Neutrophil (primary cell): Measurements from ENCODE around the gene ELAVL4.

ENCODE experiments used
- H3K27ac ChIP-seq: fragments of 200-600 bp; sonication (generic); 2 replicates; pipeline ENCODE4 v1.5.1; 2016; ENCODE audit warnings: mild to moderate bottlenecking, moderate library complexity
- H3K27me3 ChIP-seq: fragments of 200-600 bp; sonication (generic); 2 replicates; pipeline ENCODE4 v1.6.0; 2016; ENCODE audit warnings: mild to moderate bottlenecking
- H3K36me3 ChIP-seq: fragments of 200-600 bp; sonication (generic); 2 replicates; pipeline ENCODE4 v1.5.1; 2017
- H3K4me1 ChIP-seq, 2 experiments: fragments of 200-600 bp in 1 of 2; sonication (generic) in 1 of 2; 1 replicate in 1 of 2; 2 replicates in 1 of 2; pipeline versions ENCODE4 v1.5.1 to v1.6.1; 2013 to 2016; ENCODE audit warnings: low read depth in 1 of 2, low read length in 1 of 2, mild to moderate bottlenecking in 1 of 2, moderate library complexity in 1 of 2; ENCODE audit not compliant: control insufficient read depth in 1 of 2, insufficient read depth in 1 of 2
- H3K4me3 ChIP-seq, 2 experiments: fragments of 200-600 bp in 1 of 2; sonication (generic) in 1 of 2; 1 replicate in 1 of 2; 2 replicates in 1 of 2; pipeline ENCODE4 v1.5.1; 2013 to 2016; ENCODE audit warnings: low read depth in 1 of 2, low read length in 1 of 2, mild to moderate bottlenecking in 1 of 2, moderate library complexity in 1 of 2
- H3K9me3 ChIP-seq: fragments of 200-600 bp; sonication (generic); 2 replicates; pipeline ENCODE4 v1.5.1; 2016
- TF ChIP-seq, protein P1 (sequence below): fragments of 200-600 bp; sonication (generic); IDR thresholded peaks from 2 replicates; pipeline ENCODE4 v1.5.1; 2016; ENCODE audit warnings: antibody characterized with exemption

Gene ELAVL4

DNA sequence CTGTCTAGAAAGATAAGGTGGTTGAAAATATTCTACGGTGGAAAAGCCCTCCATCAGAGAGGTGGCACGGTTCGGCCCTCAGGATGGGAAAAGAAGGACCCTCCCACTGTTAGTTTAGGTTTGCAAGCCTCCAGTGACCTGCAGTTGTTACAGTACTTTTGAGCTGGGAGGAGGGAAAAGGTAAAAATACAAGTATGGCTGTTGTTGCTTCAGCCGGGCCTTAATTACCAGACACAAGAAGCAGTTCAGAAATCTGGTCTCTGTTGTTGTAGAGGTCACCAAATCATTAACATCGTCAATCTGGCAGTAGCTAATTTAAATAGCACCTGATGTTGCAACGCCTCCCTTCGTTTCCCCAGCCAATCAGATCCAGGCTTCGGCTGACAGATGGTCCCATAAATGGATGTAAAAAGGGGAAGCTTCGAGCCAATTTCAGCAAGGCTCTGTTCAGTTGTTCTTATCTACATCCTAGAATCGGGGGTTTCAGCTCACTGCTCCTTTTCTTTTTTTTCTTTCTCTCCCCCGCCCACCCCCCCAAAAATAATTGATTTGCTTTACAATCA is at the start of gene ELAVL4:
Gene ELAVL4, plus strand, starts transcription at position 424 of the 563 bp plus-strand sequence. CDS start 270 bp downstream, outside the sequence.
- Histone ChIP-seq H3K9me3 (no peaks in the 10 kb centered on the region), H3K4me1 (peaks cover 0 to 5% of the 10 kb centered on the region in 2 experiments), H3K27ac (no peak within 1 kb of the TSS), H3K4me3 (no peak within 1 kb of the TSS), H3K27me3 (peaks cover 40% of the 10 kb centered on the region), H3K36me3 (no peaks in the 10 kb centered on the region)
- TF ChIP-seq, protein P1, sequence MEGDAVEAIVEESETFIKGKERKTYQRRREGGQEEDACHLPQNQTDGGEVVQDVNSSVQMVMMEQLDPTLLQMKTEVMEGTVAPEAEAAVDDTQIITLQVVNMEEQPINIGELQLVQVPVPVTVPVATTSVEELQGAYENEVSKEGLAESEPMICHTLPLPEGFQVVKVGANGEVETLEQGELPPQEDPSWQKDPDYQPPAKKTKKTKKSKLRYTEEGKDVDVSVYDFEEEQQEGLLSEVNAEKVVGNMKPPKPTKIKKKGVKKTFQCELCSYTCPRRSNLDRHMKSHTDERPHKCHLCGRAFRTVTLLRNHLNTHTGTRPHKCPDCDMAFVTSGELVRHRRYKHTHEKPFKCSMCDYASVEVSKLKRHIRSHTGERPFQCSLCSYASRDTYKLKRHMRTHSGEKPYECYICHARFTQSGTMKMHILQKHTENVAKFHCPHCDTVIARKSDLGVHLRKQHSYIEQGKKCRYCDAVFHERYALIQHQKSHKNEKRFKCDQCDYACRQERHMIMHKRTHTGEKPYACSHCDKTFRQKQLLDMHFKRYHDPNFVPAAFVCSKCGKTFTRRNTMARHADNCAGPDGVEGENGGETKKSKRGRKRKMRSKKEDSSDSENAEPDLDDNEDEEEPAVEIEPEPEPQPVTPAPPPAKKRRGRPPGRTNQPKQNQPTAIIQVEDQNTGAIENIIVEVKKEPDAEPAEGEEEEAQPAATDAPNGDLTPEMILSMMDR = no peak

DNA sequence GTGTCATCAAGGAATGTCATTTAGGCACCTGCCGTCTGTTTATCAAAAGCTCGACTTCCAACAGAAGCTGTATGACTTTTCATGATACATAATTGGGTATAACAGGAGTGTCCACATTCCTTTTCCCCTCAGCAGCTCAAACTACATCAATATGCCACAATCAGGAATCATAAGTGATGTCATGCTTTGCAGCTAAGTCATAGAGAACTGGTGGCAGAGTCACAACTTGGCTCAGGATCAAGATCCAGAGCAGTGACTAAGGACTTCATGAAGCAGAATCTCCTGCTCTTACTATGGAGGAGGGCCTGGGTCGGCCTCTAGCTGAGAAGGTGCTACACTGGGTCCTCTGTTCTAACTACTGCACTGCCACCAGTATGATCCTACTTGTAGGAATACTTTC is 48.4 kb upstream of the ELAVL4 start:
- H3K27ac ChIP-seq = no peak overlapping the region
- H3K27me3 ChIP-seq = no peaks in the 10 kb centered on the region
- TF ChIP-seq, protein P1 = no peak
- H3K4me1 ChIP-seq = no peaks in the 10 kb centered on the region
- no peaks in the 10 kb centered on the region for H3K9me3 ChIP-seq
- no peaks in the 10 kb centered on the region for H3K36me3 ChIP-seq
- no peak overlapping the region for H3K4me3 ChIP-seq

DNA sequence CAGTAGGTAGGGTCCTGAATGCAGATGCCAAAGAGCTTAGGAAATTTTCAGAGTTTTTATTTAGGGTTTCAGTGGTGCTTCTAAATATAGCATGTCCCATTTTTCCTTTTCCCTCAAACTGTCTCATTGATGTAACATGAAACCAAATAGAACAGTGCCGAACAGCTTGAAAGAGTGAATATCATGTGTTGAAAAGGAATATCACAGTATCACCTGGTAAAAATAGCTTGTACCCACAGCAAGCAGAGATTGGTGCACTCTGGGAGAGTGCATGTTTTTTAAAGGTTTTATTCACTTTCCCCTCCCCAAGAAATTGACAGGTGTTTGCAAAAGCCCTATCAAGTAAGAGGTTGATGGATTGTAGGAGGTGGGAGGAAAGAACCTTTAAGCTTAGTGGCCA is 41.9 kb upstream of the ELAVL4 start:
- H3K36me3 ChIP-seq = no peaks in the 10 kb centered on the region
- no peak overlapping the region for H3K4me3 ChIP-seq
- TF ChIP-seq, protein P1 = no peak
- H3K9me3 ChIP-seq = no peaks in the 10 kb centered on the region
- no peak overlapping the region for H3K27ac ChIP-seq
- H3K27me3 ChIP-seq = no peaks in the 10 kb centered on the region
- H3K4me1 ChIP-seq = no peaks in the 10 kb centered on the region

DNA sequence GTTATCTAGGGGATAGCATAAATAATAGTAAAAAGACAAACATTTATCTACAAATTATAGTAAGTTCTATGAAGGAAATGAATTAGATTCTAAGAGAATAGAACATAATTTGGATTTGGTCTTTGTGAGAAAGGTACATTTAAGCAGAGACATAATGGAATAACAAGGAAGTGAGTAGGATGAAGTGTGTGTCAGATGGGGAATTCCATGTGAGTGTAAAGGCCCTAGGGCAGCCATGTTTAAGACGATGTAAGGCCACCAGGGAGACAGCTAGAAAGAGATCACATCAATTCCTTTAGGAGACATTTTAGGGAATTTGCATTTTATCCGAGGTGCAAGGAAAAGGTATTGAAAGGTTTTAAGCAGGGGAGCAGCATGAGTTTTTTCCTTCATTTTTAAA is 33.8 kb upstream of the ELAVL4 start:
- no peaks in the 10 kb centered on the region for H3K27me3 ChIP-seq

DNA sequence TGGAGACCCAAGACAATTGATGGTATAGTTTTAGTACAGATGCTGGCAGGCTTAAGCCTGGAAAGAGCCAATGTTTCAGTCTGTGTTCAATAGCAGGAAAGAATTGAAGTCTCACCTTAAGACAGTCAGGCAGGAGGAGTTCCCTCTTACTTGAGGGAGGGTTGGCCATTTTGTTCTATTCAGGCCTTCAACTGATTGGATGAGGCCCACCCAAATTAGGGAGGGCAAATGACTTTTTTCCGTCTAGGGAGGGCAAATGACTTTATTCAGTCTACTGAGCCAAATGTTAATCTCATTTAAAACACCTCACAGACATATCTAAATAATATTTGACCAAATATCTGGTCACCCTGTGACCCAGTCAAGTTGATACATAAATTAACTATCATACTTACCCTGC is 31.4 kb upstream of the ELAVL4 start:
- no peaks in the 10 kb centered on the region for H3K4me1 ChIP-seq
- H3K27me3 ChIP-seq = no peaks in the 10 kb centered on the region
- H3K27ac ChIP-seq = no peak overlapping the region
- H3K36me3 ChIP-seq = no peaks in the 10 kb centered on the region
- no peaks in the 10 kb centered on the region for H3K9me3 ChIP-seq
- TF ChIP-seq, protein P1 = no peak
- H3K4me3 ChIP-seq = no peak overlapping the region

More for the DNA sequence above, 33.8 kb upstream of the ELAVL4 start:
- TF ChIP-seq, protein P1 = no peak
- Histone ChIP-seq H3K4me1 (no peaks in the 10 kb centered on the region), H3K4me3 (no peak overlapping the region), H3K36me3 (no peaks in the 10 kb centered on the region), H3K27ac (no peak overlapping the region), H3K9me3 (no peaks in the 10 kb centered on the region)
